ENCODE data around the gene CCDC88A.
"Not testable (repeated sequence)": the region's sequence is repeated elsewhere in the genome, so short reads cannot be mapped to it uniquely, and the experiment has no call there.

CCDC88A gene

DNA sequence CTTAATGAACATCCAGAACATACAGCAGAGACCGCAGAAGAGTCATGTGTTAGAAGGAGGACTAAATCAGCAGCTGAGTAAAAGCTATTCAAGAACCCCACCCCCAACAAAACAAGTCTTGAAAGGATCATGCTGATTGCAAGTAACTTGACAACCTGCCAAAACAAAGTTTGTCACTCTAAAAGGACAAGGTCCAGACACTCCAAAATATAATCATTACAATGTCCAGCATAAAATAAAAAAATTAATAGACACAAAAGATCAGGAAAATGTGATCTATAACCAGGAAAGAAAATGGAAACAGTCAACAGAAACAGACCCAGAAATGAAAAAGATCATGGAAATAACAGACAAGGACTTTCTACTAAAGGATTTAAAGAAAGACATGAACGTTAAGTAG, 28.5 kb downstream of the CCDC88A start:
- TF ChIP-seq, protein P1, sequence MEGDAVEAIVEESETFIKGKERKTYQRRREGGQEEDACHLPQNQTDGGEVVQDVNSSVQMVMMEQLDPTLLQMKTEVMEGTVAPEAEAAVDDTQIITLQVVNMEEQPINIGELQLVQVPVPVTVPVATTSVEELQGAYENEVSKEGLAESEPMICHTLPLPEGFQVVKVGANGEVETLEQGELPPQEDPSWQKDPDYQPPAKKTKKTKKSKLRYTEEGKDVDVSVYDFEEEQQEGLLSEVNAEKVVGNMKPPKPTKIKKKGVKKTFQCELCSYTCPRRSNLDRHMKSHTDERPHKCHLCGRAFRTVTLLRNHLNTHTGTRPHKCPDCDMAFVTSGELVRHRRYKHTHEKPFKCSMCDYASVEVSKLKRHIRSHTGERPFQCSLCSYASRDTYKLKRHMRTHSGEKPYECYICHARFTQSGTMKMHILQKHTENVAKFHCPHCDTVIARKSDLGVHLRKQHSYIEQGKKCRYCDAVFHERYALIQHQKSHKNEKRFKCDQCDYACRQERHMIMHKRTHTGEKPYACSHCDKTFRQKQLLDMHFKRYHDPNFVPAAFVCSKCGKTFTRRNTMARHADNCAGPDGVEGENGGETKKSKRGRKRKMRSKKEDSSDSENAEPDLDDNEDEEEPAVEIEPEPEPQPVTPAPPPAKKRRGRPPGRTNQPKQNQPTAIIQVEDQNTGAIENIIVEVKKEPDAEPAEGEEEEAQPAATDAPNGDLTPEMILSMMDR (IDR thresholded peaks at IDR 0.05; ENCODE audit: borderline replicate concordance, control extremely low read depth, extremely low read depth, insufficient read depth, missing control alignments) = no peak
- DNase-seq (ENCODE audit: low spot score) = no peak
- in situ Hi-C loops (cut with MboI; ENCODE audit: low sequenced_read_pairs, unreplicated experiment) = no loop called here

DNA sequence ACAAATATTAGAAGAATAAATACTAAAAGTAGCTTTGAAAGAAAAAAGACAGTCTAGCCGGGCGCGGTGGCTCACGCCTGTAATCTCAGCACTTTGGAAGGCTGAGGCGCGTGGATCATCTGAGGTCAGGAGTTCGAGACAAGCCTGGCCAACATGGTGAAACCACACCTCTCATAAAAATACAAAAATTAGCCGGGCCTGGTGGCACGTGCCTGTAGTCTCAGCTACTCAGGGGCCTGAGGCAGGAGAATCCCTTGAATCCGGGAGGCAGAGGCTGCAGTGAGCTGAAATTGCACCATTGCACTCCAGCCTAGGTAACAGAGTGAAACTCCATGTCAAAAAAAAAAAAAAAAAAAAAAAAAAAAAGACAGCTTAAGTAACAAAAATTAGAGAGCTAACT, 34.1 kb downstream of the CCDC88A start:
- DNase-seq (ENCODE audit: low spot score); in situ Hi-C loops (cut with MboI; ENCODE audit: low sequenced_read_pairs, unreplicated experiment): not testable (repeated sequence)

DNA sequence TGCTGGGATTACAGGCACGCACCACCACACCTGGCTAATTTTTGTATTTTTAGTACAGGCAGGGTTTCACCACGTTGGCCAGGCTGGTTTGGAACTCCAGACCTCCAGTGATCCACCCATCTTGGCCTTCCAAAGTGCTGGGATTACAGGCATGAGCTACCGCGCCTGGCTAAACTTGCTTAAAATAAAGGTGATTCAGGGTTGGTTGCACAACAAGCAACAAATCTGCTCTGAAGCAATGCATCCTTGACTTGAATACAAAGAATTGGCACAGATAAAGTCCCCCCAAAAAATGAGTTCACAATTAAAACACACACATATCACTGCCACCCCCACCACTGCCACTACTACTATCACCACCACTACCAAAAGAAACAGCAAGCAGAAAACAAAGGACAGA, 34.9 kb downstream of the CCDC88A start:
- DNase-seq (ENCODE audit: low spot score) = no peak
- TF ChIP-seq, protein P1 (IDR thresholded peaks at IDR 0.05; ENCODE audit: borderline replicate concordance, control extremely low read depth, extremely low read depth, insufficient read depth, missing control alignments) = no peak
- in situ Hi-C loops (cut with MboI; ENCODE audit: low sequenced_read_pairs, unreplicated experiment) = no loop called here

DNA sequence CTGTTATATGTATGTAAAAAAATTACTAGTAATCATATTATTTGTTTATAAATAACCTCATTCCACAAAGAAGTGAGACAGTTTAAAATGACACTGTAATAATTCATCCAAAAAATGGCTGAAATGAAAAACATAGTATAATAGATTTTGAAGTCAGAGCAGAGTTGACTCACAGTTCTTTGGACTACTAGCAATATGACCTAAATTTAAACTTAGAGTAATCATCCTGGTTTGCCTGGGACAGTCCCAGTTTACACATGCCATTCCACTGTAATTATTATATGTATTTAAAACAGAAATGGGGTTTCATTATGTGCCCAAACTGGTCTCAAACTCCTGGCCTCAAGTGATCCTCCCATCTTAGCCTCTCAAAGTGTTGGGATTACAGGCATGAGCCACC, 48.3 kb downstream of the CCDC88A start:
- in situ Hi-C loops (cut with MboI; ENCODE audit: low sequenced_read_pairs, unreplicated experiment) = no loop called here
- DNase-seq (ENCODE audit: low spot score) = no peak
- TF ChIP-seq, protein P1 (IDR thresholded peaks at IDR 0.05; ENCODE audit: borderline replicate concordance, control extremely low read depth, extremely low read depth, insufficient read depth, missing control alignments) = no peak

DNA sequence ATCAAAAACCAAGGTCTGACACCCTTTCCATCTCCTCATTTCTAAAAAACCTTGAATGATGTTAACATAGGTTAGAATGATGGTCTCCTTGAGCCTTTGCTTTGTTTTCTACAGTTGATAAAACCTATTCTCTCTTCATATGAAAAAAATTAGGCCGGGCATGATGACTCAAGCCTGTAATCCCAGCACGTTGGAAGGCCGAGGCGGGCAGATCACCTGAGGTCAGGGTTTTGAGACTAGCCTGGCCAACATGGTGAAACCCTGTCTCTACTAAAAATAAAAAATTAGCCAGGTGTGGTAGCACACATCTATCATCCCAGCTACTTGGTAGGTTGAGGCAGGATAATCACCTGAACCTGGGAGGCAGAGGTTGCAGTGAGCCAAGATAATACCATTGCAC, 49.4 kb downstream of the CCDC88A start:
- no peak for DNase-seq (ENCODE audit: low spot score)
- in situ Hi-C loops (cut with MboI; ENCODE audit: low sequenced_read_pairs, unreplicated experiment) = no loop called here
- TF ChIP-seq, protein P1 (IDR thresholded peaks at IDR 0.05; ENCODE audit: borderline replicate concordance, control extremely low read depth, extremely low read depth, insufficient read depth, missing control alignments) = no peak

DNA sequence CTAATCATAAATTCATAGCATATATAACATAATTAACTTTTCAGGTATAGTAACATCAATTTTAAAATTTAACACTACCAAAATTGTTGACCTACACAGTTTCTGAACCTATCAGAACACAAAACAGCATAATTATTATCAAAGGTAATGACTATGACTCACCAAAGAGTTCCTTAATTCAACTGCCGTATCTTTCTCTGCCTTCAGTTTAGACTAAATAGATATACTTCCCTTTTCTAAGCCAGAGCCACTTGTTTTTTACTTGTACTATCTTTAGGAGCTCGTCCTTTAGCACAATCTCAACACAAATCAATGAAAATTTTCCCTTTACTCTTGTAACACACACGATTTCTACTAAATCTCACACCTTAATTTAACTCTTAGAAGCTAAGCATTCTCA, 54.4 kb downstream of the CCDC88A start:
- DNase-seq (ENCODE audit: low spot score) = no peak
- TF ChIP-seq, protein P1 (IDR thresholded peaks at IDR 0.05; ENCODE audit: borderline replicate concordance, control extremely low read depth, extremely low read depth, insufficient read depth, missing control alignments) = no peak
- in situ Hi-C loops (cut with MboI; ENCODE audit: low sequenced_read_pairs, unreplicated experiment) = no loop called here

DNA sequence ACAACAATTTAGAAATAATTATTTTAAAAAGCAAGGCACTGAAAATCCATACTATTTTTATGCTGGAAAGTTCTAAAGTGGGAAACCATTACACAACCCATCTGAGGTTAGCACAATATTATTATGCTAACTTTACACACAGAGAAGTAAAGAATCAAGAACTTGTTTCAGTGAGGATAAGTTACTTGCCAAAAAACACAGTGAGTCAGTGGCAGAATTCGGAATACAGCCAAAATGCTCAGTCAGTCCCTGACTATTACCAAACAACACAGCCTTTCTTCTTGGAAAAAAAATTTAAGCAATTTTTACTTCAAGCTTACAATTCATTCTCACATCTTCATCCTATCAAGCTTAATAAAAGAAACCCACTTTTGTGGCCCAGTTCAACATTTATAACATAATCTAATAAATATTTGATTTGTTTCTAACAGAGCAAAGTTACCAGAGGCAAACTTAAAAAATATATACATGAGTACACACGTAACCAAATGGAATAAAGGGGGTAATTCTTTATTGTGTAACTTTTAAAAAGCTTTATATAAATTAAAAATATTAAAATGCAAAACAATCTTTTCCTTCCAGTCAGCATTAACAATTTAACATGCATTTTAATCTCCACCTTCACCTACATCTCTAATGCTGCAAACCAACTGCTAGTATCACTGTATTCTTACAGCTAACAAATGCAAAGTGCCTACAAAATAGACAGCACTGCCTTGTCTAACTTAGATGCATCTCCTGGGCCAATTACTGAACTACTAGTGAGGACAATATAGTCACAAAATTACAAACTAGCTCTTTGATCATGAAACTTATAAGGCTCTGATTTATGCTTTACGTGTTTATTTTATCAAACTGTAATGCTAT, 55.2 kb downstream of the CCDC88A start:
- no peak for DNase-seq (ENCODE audit: low spot score)
- in situ Hi-C loops (cut with MboI; ENCODE audit: low sequenced_read_pairs, unreplicated experiment) = no loop called here
- TF ChIP-seq, protein P1 (IDR thresholded peaks at IDR 0.05; ENCODE audit: borderline replicate concordance, control extremely low read depth, extremely low read depth, insufficient read depth, missing control alignments) = no peak
